GM12865 (cell line): Measurements from ENCODE around the gene CACNA1B.

ENCODE experiments used
- DNase-seq: peaks from one replicate; pipeline ENCODE4 v3.0.0; 2010; ENCODE audit warnings: low read depth
- H3K4me3 ChIP-seq: 2 replicates; pipeline ENCODE4 v1.5.1; 2011; ENCODE audit warnings: mild to moderate bottlenecking, low read depth, low read length, control low read depth
- CTCF ChIP-seq: IDR thresholded peaks from 2 replicates; pipeline ENCODE4 v1.5.1; 2011; ENCODE audit warnings: low read length, control low read depth, low read depth, inconsistent platforms; ENCODE audit not compliant: insufficient read depth; ENCODE audit errors: missing control alignments

The CACNA1B gene

GRCh38 chr9:138058181-138058580, 180.6 kb downstream of the CACNA1B start:
- no peak for TF ChIP-seq CTCF
- H3K4me3 ChIP-seq = no peak overlapping the region
- no peak for DNase-seq

- no peak for DNase-seq
- no peak for TF ChIP-seq CTCF
- no peak overlapping the region for H3K4me3 ChIP-seq
These were observed 181.6 kb downstream of the CACNA1B start for GRCh38 chr9:138059196-138059595.

- no peak for TF ChIP-seq CTCF
- no peak overlapping the region for H3K4me3 ChIP-seq
- DNase-seq = no peak
These were observed 182.8 kb downstream of the CACNA1B start for GRCh38 chr9:138060365-138060764.

- H3K4me3 ChIP-seq = no peak overlapping the region
- no peak for TF ChIP-seq CTCF
- DNase-seq = no peak
These were observed 183.3 kb downstream of the CACNA1B start for GRCh38 chr9:138060881-138061280.

GRCh38 chr9:138061631-138062030, 184.0 kb downstream of the CACNA1B start:
- DNase-seq = no peak
- H3K4me3 ChIP-seq = no peak overlapping the region
- no peak for TF ChIP-seq CTCF

- H3K4me3 ChIP-seq = no peak overlapping the region
- DNase-seq = no peak
- no peak for TF ChIP-seq CTCF
These were observed 184.6 kb downstream of the CACNA1B start for GRCh38 chr9:138062196-138062595.

- no peak overlapping the region for H3K4me3 ChIP-seq
- no peak for DNase-seq
- TF ChIP-seq CTCF = no peak
These were observed 185.5 kb downstream of the CACNA1B start for GRCh38 chr9:138063033-138063432.
